K562 (cell line): ENCODE data around the gene SNAPC5. TPM values are rescaled to one million over a fixed set of nuclear protein-coding genes. Genes with fewer than 3 reads are reported as not detected.

Experiments
- ATF7 ChIP-seq: fragments of 450-650 bp; IDR thresholded peaks from 2 replicates; pipeline ENCODE4 v1.7.1; 2014; ENCODE audit warnings: mild to moderate bottlenecking, moderate library complexity
- CREBBP ChIP-seq: IDR thresholded peaks from one replicate; pipeline ENCODE4 v1.6.1; 2012; ENCODE audit warnings: low read depth, mild to moderate bottlenecking, control low read depth, inconsistent platforms, low read length
- CUX1 ChIP-seq: fragments of 200-800 bp; sonication (Bioruptor generic); IDR thresholded peaks from 2 replicates; pipeline ENCODE4 v1.6.1; 2016; ENCODE audit warnings: missing genetic modification characterization, missing compliant biosample characterization
- HNRNPLL ChIP-seq: fragments of 200-400 bp; formaldehyde crosslinking; IDR thresholded peaks from 2 replicates; pipeline ENCODE4 v1.6.1; 2017; ENCODE audit warnings: low read length, low read depth, mild to moderate bottlenecking; ENCODE audit not compliant: poor library complexity, severe bottlenecking
- SMAD2 ChIP-seq: fragments of 150-350 bp; IDR thresholded peaks from 2 replicates; pipeline ENCODE4 v1.6.1; 2014; ENCODE audit warnings: low read depth, mild to moderate bottlenecking, low read length
- TAF9B ChIP-seq: fragments of 450-650 bp; IDR thresholded peaks from 2 replicates; pipeline ENCODE4 v1.6.1; 2018; ENCODE audit warnings: mild to moderate bottlenecking; ENCODE audit not compliant: partially characterized antibody
- ZFP1 ChIP-seq: fragments of 450-650 bp; formaldehyde crosslinking; IDR thresholded peaks from 2 replicates; pipeline ENCODE4 v1.4.0; 2020; ENCODE audit warnings: mild to moderate bottlenecking, mixed read lengths
- ZNF311 ChIP-seq: fragments of 250-450 bp; sonication (Bioruptor Pico); IDR thresholded peaks from 2 replicates; pipeline ENCODE4 v1.4.0; 2020; ENCODE audit warnings: mild to moderate bottlenecking, moderate library complexity
- ZNF431 ChIP-seq: sonication (generic); formaldehyde crosslinking; IDR thresholded peaks from 2 replicates; pipeline ENCODE4 v1.8.0; 2022; ENCODE audit warnings: mild to moderate bottlenecking, missing genetic modification reagents
- ZNF655 ChIP-seq: fragments of 250-450 bp; sonication (Bioruptor Pico); IDR thresholded peaks from 2 replicates; pipeline ENCODE4 v1.5.0; 2021
- ZNF766 ChIP-seq: fragments of 200-800 bp; sonication (Bioruptor generic); conservative IDR thresholded peaks from 2 replicates; pipeline ENCODE4 v1.6.1; 2016; ENCODE audit warnings: missing genetic modification characterization, missing compliant biosample characterization
- polyA plus RNA-seq, 8 experiments: library from polyadenylated mRNA; depleted of rRNA in 4 of 8; stranded (reverse) in 5 of 8; unstranded in 3 of 8; fragments of >200 nt; fragmentation: Nextera tagmentation in 2 of 8; fragmentation: Illumina TruSeq in 1 of 8; extraction: Ambion mirVana in 2 of 8; extraction: Trizol in 1 of 8; gene quantifications; 2 replicates each; pipeline versions ENCODE4 v1.2.1 to v1.2.3, GENCODE V29; 2011 to 2014; ENCODE audit warnings: inconsistent platforms in 1 of 8, missing spikeins in 1 of 8
- total RNA-seq, 7 experiments: library from RNA; depleted of rRNA in 6 of 7; stranded (reverse); fragments of >200 nt in 6 of 7; fragmentation: Illumina TruSeq in 2 of 7; extraction: Trizol in 2 of 7; gene quantifications; 2 replicates each; pipeline versions ENCODE4 v1.2.1 to v1.2.3, GENCODE V29; 2011 to 2021; ENCODE audit warnings: low replicate concordance in 1 of 7
- TF ChIP-seq, protein P1 (sequence below), 2 experiments: fragments of 450-650 bp; IDR thresholded peaks; 2 replicates each; pipeline ENCODE4 v1.6.1; 2018; ENCODE audit warnings: mild to moderate bottlenecking in 2 of 2, low read depth in 1 of 2; ENCODE audit not compliant: partially characterized antibody in 2 of 2

The SNAPC5 gene
- total and polyA plus RNA-seq, 9 of the 15 experiments (the other 6 are each of a cell fraction or from before 2014, with no cell fraction given): 52.8 to 155 (median 96.5) TPM

DNA sequence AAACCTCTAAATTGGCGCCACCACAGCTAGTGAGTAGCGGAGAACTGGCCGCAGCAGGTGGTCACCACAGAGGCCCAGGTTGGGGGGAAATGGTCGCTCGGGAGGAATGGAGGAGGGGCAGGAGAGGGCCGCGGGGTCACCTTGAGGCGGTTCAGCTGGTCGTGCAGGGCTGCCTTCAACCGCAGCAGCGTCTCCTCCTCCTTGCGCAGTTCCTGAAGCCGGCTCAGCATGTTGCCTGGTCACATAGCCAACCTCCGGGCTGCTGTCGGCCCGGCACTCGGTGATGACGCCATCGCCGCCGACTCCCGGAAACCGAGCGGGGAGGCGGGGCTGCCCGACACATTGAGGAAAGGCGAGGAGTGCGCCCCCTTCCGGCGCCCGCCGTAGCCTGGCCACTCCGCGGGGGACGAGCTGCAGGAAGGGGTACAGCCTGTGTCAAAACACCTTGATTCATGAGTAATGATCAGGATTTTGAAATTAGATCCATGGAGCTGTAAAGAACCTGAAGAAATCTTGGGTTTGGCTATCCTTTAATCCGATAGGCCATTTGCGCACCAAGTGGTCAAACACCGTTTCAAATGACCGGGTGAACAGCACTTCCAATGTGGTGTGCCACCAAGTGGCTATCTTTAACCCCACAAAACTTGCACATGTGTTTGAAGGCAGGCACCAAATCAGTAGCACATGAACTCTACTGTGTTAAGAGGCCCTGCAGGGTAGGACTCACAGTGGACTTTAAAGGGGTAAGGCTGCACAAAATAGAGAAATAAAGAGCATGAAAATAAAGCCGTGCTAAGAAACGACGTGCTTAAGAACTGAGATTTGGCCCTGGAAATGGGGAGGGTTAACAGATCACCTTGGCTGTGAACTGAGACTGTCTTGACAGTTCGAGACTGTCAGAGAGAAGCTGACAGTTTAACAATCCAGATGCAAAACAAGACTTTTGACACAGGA, at the start of gene SNAPC5 (continued):
- TF ChIP-seq HNRNPLL (peak; percentile 54), ZNF311 (no peak), ZNF766 (CRISPR knock-in tag) (no peak), ZNF655 (no peak), ZNF431 (CRISPR knock-in tag) (no peak; the same call in 1 of the 2 replicates), TAF9B (peak; percentile 68), ATF7 (peak; percentile 96), ZFP1 (CRISPR knock-in tag) (no peak), CREBBP (no peak), CUX1 (CRISPR knock-in tag) (no peak), SMAD2 (no peak)
- TF ChIP-seq, protein P1, sequence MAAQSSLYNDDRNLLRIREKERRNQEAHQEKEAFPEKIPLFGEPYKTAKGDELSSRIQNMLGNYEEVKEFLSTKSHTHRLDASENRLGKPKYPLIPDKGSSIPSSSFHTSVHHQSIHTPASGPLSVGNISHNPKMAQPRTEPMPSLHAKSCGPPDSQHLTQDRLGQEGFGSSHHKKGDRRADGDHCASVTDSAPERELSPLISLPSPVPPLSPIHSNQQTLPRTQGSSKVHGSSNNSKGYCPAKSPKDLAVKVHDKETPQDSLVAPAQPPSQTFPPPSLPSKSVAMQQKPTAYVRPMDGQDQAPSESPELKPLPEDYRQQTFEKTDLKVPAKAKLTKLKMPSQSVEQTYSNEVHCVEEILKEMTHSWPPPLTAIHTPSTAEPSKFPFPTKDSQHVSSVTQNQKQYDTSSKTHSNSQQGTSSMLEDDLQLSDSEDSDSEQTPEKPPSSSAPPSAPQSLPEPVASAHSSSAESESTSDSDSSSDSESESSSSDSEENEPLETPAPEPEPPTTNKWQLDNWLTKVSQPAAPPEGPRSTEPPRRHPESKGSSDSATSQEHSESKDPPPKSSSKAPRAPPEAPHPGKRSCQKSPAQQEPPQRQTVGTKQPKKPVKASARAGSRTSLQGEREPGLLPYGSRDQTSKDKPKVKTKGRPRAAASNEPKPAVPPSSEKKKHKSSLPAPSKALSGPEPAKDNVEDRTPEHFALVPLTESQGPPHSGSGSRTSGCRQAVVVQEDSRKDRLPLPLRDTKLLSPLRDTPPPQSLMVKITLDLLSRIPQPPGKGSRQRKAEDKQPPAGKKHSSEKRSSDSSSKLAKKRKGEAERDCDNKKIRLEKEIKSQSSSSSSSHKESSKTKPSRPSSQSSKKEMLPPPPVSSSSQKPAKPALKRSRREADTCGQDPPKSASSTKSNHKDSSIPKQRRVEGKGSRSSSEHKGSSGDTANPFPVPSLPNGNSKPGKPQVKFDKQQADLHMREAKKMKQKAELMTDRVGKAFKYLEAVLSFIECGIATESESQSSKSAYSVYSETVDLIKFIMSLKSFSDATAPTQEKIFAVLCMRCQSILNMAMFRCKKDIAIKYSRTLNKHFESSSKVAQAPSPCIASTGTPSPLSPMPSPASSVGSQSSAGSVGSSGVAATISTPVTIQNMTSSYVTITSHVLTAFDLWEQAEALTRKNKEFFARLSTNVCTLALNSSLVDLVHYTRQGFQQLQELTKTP (IDR thresholded peaks at IDR 0.05; ENCODE audit: low read depth in 1 of 2, partially characterized antibody in 2 of 2): peak in 1 of 2 experiments; percentile 64
